ENCODE data around the gene COL5A1. TPM values are rescaled to one million over a fixed set of nuclear protein-coding genes. Genes with fewer than 3 reads are reported as not detected.

COL5A1 gene
- total RNA-seq, 1 donor from 2014 or later, result 28.9 TPM

GRCh38 chr9:134815435-134816214 lies 174.0 kb downstream of the COL5A1 start:
- Mint-ChIP-seq H3K36me3 (ENCODE audit: unreplicated experiment) (no peaks in the 10 kb centered on the region), H3K27ac (ENCODE audit: unreplicated experiment) (no peak overlapping the region), H3K4me3 (ENCODE audit: unreplicated experiment) (no peak overlapping the region), H3K4me1 (ENCODE audit: low read depth, unreplicated experiment) (peaks cover 2% of the 10 kb centered on the region), H3K27me3 (ENCODE audit: unreplicated experiment) (peaks cover 5% of the 10 kb centered on the region), H3K9me3 (ENCODE audit: unreplicated experiment) (peaks cover 6% of the 10 kb centered on the region)
- no peak for TF ChIP-seq CTCF (IDR thresholded peaks at IDR 0.05; ENCODE audit: partially characterized antibody, unreplicated experiment)
- DNase-seq, result no peak

GRCh38 chr9:134816264-134816663 lies 174.7 kb downstream of the COL5A1 start:
- Mint-ChIP-seq H3K27me3 (ENCODE audit: unreplicated experiment) (peaks cover 5% of the 10 kb centered on the region), H3K36me3 (ENCODE audit: unreplicated experiment) (no peaks in the 10 kb centered on the region), H3K4me3 (ENCODE audit: unreplicated experiment) (no peak overlapping the region), H3K9me3 (ENCODE audit: unreplicated experiment) (peaks cover 6% of the 10 kb centered on the region), H3K4me1 (ENCODE audit: low read depth, unreplicated experiment) (peaks cover 2% of the 10 kb centered on the region), H3K27ac (ENCODE audit: unreplicated experiment) (no peak overlapping the region)
- DNase-seq, result no peak
- TF ChIP-seq CTCF (IDR thresholded peaks at IDR 0.05; ENCODE audit: partially characterized antibody, unreplicated experiment), result no peak

GRCh38 chr9:134818000-134818568 lies 176.5 kb downstream of the COL5A1 start:
- TF ChIP-seq CTCF (IDR thresholded peaks at IDR 0.05; ENCODE audit: partially characterized antibody, unreplicated experiment), result no peak
- Mint-ChIP-seq H3K27ac (ENCODE audit: unreplicated experiment) (no peak overlapping the region), H3K36me3 (ENCODE audit: unreplicated experiment) (no peaks in the 10 kb centered on the region), H3K4me3 (ENCODE audit: unreplicated experiment) (no peak overlapping the region), H3K4me1 (ENCODE audit: low read depth, unreplicated experiment) (no peaks in the 10 kb centered on the region), H3K27me3 (ENCODE audit: unreplicated experiment) (peaks cover 3% of the 10 kb centered on the region), H3K9me3 (ENCODE audit: unreplicated experiment) (peaks cover 4% of the 10 kb centered on the region)
- DNase-seq, result no peak

GRCh38 chr9:134818591-134818990 lies 177.0 kb downstream of the COL5A1 start:
- no peak overlapping the region for H3K4me3 Mint-ChIP-seq (ENCODE audit: unreplicated experiment)
- no peaks in the 10 kb centered on the region for H3K36me3 Mint-ChIP-seq (ENCODE audit: unreplicated experiment)
- peaks cover 4% of the 10 kb centered on the region for H3K9me3 Mint-ChIP-seq (ENCODE audit: unreplicated experiment)
- H3K27me3 Mint-ChIP-seq (ENCODE audit: unreplicated experiment), result peaks cover 3% of the 10 kb centered on the region
- DNase-seq, result no peak
- H3K27ac Mint-ChIP-seq (ENCODE audit: unreplicated experiment), result no peak overlapping the region
- no peaks in the 10 kb centered on the region for H3K4me1 Mint-ChIP-seq (ENCODE audit: low read depth, unreplicated experiment)
- no peak for TF ChIP-seq CTCF (IDR thresholded peaks at IDR 0.05; ENCODE audit: partially characterized antibody, unreplicated experiment)

- Mint-ChIP-seq H3K9me3 (ENCODE audit: unreplicated experiment) (peaks cover 7% of the 10 kb centered on the region), H3K4me1 (ENCODE audit: low read depth, unreplicated experiment) (no peaks in the 10 kb centered on the region), H3K27ac (ENCODE audit: unreplicated experiment) (no peak overlapping the region), H3K4me3 (ENCODE audit: unreplicated experiment) (no peak overlapping the region), H3K36me3 (ENCODE audit: unreplicated experiment) (no peaks in the 10 kb centered on the region), H3K27me3 (ENCODE audit: unreplicated experiment) (peaks cover 3% of the 10 kb centered on the region)
- no peak for TF ChIP-seq CTCF (IDR thresholded peaks at IDR 0.05; ENCODE audit: partially characterized antibody, unreplicated experiment)
- no peak for DNase-seq
Measured at GRCh38 chr9:134820901-134821300, 179.3 kb downstream of the COL5A1 start.

Measured in glutamatergic neuron (in vitro differentiated cells).